Right renal cortex interstitium (tissue), 3 donors: Measurements from ENCODE around the gene SPINK4. TPM values are rescaled to one million over a fixed set of nuclear protein-coding genes. Genes with fewer than 3 reads are reported as not detected.

Experiments
- DNase-seq, 3 donors: peaks; one replicate each; pipeline ENCODE4 v3.0.0-alpha.2; 2013; ENCODE audit warnings: low read depth in 3 of 3, low spot score in 2 of 3
- polyA plus RNA-seq, 3 donors: library from polyadenylated mRNA; unstranded; fragments of 120-200 nt; gene quantifications; one replicate each; pipeline ENCODE4 v1.2.1, GENCODE V29; 2013; ENCODE audit not compliant: insufficient read length in 3 of 3

SPINK4 gene
- polyA plus RNA-seq, 3 donors, result not detected

DNA sequence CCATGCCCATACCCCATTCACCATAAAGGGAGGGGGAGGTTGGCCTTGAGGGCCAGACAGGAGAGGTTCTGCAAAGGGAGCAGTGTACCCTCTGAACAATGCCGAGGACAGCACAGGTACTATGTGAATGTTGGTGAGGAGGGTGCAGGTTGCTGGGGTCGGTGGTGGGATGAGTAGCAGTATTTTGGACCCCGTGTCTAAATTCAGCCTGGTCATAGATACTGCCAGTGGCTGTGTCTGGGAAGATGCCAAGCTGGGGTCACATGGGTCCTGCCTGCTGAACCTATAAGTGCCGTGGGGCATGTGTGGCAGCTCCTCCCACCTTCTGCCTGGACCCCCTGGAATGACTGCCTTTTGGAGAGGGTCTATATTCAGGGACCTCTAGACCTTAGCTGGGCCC is 11.4 kb upstream of the SPINK4 start:
- no peak for DNase-seq

DNA sequence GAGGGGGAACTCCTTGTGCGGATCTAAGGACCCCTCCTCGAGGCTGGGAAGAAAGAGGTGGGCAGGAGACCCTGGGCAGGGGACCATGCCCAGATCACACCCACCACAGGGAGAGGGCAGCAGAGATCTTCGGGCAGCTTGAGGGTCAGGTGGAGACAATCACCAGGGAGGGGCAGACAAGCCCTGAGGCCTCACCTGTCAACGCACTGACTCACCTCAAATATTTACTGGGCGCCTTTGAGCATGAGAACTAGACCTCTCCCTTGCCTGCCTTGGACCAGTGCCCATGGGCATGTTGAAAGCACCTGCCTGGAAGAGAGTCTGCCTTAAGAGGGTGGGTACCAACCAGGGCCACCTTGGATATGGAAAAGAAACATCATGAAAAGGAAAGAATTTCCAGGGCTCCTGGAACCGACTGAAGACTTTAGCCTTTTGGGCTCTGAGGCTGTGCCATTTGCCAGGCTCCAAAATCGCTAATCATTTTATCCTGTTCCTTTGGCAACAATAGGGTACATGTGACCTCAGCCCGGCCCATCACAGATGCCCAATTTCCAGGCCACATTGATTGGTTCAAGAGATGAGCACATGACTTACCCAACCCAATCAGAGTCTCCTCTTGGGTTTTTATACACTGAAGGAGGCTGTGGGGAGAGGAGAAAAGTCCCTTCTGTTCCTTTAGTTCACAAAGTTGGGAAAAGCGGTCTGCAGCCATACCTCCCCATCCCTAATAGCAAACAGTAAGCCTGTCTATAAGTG is 10.4 kb upstream of the SPINK4 start:
- no peak for DNase-seq

DNA sequence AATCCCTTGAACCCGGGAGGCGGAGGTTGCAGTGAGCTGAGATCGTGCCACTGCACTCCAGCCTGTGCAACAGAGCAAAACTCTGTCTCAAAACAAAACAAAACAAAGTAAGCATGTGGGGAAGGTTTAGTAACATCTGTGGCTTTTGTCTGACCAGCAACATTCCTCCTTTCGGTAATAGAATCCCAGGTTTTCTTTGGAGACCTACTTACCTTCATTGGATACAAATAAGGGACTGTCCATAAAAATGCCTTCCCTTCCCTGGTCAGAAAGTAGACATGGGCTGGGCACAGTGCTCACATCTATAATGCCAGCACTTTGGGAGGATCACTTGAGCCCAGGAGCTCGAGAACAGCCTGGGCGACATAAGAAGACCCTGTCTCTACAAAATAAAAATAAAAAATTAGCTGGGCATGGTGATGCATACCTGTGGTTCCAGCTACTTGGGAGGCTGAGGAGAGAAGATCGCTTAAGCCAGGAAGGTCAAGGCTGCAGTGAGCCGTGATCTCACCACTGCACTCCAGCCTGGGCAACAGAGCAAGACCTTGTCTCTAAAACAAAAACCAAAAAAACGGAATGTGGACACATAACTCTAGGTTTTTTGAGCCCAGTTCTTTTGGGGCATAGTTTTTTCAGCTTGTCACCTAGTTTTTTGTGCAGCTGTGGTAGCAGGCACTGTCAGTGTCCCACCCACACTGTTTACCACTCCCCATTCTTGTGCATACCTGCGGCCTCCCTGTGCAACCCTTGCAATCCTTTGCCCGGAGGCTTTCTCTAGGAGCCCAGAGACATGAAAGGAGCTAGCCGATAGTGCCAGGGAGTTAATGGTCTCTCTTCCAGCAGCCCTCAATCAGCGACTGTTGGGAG is 9.0 kb upstream of the SPINK4 start:
- DNase-seq, result no peak

DNA sequence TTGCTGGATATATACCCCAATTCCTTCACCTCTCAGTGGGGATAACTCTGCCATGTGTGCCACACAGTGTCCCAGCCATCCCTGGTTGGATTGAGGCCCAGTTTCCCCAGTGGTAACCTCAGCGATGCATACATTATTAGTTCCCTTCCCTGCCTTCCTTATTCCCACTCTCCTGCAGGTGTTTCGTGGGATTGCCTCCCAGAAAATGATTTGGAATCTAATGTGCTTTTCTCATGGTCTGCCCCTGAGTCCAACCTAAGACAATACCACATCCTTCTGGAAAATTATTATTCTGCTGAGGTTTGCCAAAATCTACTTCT is 8.4 kb upstream of the SPINK4 start:
- DNase-seq, result no peak

DNA sequence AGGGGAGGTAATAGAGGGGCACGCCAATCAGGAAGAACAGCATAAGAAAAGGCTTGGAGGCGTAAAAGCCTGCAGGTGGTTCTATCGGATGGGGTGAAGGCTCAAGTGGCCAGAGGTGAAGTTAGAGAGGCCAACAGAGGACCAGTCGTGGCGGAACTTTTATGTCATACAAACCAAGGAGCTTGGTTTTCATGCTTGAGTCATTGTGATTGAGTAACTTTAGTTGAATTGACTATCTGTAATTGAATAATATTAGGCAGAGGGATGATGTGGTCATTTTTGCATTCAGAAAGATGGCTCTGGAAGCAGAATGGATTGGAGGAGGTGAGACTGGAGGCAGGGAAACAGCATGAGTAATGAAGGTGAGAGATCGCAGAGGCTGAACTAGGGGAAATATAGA is 7.2 kb upstream of the SPINK4 start:
- DNase-seq, result no peak

DNA sequence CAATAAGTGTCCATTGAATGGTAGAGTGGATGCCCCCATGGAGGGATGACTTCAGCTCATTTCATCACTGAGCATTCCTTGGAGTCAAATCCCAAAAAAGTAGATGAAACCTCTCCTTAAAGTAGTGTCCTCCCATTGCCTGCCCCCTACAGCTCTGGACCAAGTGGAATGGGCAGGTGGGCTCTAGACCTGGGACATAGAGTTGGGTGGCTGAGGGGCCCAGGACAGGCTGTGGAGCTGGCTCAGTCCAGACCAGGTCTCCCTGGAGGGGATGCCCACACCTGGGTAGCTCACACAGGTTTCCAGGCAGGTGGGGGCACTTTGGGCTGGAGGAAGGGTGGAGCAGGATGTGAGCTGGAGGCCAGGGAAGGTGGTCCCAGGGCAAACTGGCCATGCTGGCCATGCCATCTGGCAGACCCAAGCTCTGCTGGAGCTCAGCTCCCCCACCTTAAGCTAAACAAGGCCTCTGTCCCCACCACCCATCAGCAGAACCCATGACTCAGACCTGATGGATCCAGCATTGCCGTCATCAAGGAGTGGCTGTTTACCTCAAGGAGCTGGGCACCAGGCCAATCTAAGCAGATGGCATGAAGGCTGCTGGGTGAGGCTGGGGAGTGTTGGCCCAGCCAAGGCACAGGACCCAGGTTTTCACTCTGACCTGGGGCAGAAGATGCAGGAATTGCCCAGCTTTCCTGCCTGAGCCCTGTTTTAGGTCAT is 6.2 kb upstream of the SPINK4 start:
- DNase-seq, result no peak

DNA sequence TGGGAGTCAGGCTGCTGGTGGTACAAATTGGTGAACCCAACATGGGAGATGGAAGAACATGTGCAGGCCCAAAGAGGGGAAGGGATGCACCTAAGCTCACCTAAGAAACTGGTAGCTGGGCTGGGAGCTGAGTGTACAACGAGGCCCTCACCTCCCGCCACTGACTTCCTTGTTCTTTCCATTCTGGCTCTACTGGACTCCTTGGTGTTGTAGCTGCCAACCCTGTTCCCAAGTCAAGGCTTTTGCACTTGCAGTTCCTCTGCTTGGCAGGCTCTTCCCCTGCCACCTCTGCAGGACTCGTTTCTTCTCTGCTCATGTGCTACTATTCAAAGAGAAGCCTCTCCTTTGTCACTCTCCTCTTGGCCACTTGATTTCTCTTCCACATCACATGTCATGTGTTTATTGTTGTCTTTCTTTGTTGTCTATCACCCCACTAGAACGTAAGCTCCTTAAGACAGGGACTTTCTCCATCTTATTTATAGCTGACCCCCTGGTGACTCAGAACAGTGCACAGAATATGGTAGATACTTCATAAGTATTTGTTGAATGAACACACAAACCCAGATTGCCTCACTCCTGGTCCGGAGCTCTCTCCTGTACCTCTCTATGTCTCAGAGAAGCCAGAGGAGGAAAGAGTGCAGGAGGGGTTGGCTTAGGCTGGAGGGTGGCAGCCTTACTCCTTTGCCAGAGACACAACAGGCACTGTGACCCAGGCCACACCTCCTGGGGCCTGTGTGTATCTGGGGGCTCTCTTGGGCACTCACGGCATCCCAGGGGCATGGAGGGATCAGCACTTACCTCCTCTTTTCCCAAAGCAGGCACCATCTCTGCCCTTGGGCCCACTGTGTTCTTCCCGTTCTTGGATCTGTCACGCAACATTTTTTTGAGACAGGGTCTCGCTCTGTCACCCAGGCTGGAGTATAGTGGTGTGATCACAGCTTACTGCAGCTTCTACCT is 5.2 kb upstream of the SPINK4 start:
- no peak for DNase-seq

DNA sequence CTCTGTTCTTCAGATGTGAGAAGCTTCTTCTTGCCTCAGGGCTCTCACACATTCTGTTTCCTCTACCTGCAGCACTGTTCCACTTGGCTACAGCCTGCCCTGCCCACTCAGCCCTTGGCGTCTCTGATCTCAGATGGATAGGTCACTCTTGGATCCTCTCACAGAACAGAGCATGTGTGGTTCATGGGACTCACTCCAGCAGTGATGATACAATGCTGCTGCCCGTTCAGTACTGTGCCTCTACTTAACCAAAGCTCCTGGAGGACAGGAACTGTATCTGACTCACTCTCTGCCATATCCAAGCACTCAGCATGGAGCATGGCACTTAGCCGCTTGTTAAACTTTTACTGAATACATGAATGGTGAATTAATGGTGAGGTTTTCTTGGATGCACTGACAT is 3.4 kb upstream of the SPINK4 start:
- DNase-seq, result no peak

DNA sequence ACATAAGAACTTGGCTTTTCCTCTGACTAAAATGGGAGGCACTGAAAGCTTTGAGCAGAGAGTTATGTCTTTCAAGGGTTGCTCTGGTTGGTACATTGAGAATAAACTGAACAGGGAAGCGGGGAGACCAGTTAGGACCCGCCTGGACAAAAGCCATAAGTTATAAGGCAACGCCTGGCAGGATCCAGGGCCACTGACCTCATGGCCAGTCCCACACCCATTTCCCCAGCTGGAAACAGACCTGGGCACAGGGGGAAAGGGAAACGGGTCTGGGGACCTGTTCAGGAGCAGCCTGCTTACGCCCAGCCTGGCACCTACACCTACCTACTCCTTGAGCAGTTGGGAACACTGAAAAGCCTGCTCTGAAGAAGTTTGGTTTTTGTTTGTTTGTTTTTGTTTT is 1.3 kb downstream of the SPINK4 start:
- DNase-seq, result no peak

DNA sequence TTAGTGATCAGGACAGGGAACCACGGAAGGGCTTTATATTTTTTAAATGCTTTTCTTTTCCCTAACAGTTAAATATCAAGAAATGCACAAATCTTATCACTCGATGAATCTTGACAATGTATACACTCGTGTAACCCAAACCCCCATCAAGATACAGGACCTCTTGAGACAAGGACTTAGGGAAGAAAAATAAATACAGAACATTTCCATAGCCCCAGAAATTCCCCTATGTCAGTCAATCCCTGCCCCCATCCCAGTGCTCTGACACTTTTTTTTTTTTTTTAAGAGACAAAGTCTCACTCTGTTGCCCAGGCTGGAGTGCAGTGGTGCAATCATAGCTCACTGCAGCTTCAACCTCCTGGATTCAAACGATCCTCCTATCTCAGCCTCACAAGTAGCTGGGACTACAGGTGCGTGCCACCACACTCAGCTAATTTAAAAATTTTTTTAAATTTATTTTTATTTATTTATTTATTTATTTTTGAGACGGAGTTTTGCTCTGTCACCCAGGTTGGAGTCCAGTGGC is 2.7 kb downstream of the SPINK4 start:
- DNase-seq, result no peak

DNA sequence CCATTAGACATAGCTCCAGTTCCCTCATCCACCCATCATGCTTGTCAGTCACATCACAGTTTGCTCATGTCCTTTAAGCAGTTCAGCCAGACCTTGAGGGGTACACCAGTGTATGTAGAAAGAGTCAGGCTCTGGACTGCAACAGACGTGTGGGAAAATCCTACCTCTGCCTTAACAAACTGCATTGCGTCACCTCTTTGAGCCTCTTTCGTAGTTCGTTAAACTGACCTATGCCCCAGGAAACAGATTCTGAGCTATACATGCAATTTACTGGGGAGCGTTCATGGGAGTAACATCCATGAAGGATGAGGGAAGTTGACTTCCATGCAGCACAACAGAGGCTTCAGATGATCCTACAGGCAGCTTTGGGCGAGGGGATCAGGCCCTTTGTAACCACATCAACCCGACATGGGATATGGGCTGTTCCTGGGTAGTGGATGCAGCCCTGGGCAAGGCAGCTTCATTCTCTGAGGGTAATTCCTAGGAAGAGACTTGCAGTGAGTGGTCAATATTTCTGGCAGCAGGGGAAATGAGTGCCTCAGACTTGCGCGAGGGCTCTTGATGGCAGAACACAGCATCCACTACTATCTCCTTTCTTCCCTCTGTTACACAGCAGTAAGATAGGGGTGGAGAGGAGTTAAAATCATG is 4.3 kb downstream of the SPINK4 start:
- DNase-seq, result no peak

DNA sequence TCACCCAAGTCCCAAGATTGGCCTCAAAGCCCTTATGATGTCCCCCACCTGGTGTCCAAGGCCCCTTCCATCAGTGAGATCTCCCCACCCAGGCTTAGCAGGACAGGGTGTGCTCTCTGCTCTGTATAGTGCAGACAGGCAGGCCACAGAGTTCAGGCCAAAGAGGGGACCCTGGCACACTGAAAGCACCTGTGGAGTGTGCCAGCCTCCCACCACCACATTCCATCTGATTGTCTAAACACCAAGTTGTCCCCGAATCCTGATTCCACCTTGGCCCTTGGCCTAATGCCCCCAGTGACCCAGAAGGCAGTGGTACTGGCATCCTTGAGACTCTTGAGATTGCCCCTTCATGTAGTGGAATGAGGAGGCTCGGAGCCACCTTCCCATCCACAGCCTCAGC is 5.4 kb downstream of the SPINK4 start:
- DNase-seq, result no peak

DNA sequence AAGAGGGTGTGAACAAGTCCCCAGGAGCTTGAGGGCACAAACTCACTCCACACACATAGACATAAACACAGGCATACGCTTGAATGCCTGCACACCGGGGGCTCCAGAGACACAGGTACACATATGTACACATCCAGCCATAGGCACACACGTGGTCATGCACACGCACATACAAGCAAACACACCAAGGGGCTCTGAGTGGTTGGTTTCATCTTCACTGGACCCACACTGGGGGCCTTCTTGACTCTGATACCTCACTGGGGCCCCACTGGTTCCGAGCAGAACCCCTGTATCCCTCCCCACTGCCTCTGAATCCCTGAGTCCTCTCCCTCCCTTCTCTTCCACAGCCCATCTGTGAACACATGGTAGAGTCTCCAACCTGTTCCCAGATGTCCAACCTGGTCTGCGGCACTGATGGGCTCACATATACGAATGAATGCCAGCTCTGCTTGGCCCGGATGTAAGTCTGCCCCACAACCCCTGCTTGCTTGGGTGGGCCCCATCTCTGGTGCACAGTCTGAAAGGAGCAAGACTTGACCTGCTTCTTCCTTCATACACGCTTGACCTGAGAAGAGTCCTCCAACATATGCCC is 6.4 kb downstream of the SPINK4 start:
- DNase-seq, result no peak

DNA sequence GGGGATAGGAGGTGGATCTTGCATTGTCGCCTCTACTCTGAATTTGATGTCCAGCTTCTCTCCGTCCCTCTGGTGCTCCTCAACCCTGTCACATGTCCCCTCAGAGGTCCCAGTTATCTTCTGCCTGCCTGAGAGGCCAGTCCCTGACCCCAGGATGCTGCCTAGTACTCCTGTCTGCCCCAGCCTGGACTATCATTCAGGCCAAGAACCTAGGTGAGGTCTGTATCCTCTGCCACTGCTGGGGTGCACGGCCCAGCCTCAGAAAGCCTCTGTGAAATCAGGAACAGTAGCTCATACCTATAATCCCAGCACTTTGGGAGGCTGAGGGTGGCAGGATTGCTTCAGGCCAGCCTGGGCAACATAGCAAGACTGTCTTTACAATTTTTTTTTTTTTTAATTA is 8.6 kb downstream of the SPINK4 start:
- no peak for DNase-seq

DNA sequence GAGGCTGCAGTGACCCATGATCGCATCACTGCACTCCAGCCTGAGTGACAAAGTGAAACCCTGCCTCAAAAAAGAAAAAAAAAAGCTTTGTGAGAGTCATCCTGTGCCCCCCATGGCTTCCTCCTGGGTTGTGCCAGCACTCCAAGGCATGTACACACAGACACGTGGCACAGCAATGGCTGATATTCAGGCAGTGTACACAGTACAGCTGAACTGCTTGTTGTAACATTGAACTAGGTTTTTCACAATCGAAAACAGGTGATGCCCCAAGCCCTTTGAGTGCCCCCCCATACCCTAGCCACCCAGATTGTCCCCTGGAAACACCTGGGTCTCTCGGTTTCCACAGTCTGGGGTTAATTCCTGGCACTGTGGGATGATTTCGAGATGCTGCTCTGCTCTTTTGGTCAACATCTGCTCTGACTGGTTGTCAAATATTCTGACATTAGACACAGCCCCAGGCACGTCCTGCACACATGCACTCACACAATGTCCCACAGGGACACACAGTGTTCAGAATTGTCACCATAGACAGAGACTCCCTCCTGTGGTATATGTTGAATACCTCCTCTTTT is 9.2 kb downstream of the SPINK4 start:
- no peak for DNase-seq

DNA sequence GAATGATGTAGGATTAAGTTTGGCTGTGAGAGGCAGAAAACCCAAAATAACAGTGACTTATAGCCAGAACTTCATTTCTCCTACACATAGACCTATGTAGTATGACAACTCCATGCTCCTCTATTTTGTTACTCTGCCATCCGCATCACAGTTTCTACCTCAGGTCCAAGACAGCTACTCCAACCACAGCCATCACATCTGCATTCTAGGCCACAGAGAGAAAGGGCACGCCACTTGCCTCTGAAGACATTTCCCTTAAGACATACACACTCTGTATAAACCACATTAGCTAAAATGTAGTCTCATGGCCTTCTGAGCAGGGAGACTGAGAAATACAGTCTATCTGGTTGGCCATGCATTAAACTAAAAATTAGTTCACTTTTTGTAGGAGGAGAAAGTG is 10.0 kb downstream of the SPINK4 start:
- DNase-seq, result no peak

DNA sequence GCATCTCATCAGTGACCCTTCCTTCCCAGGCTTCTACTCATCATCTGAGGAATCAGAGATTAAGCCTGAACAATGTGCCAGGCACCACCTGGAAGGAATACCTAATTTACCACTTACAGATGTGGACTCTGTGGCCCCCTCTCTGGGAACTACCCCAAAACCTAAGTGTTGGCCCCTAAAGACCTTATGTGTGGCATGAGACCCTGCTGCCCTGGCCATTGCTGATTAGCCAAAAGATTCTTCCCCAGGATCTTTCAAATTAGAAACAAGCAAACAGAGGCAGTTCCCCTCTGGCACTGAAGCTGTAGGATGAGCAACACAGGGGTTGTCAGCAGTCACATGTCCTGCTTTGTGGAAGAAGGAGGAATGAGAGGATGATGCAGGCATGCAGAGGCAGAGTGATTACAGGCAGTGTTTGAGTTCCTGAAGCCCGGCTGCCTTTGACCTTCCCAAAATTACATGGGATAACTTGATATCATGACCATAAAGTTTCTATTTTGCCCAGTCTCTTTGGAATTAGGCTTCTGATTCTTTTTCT is 10.6 kb downstream of the SPINK4 start:
- no peak for DNase-seq

DNA sequence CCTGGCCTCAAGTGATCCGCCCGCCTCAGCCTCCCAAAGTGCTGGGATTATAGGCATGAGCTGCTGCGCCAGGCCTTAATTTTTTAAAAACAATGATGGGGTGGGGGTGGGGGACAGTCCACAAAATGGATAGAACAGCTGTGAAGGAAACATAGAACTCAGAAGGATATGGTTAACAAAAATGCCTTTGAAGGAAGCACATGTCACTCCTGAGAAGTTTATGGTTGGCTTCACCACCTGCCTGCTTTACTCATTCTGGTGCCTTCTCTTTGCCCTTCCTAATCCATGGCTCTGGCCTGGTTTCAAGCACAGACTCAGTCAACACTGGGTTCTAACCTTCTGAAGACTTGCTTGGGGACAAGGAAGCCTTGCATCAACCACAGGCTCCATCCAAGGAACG is 14.2 kb downstream of the SPINK4 start:
- no peak for DNase-seq

DNA sequence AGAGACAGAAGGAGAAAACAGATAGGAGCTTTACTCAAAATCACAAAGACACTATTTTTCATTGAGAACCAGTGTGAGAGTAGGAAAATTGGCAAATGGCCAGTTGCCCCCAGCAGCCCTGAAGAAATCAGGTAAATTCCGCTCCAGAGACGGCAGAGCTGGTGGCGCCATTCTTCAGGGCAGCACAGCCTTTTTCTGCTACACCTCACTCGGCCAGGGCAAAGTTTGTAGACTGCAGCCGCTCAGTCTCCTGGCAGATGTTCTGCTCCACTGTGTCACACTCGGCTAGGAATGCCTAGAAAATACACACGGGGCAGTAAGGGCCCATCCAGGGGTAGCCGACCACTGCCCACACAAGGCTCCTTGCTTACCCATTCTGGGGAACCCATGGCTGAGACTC is 15.0 kb downstream of the SPINK4 start:
- DNase-seq, result no peak
